LHCN-M2 (cell line): ENCODE data around the gene ENO3. TPM values are rescaled to one million over a fixed set of nuclear protein-coding genes. Genes with fewer than 3 reads are reported as not detected.

Experiments used
- DNase-seq: peaks from one replicate; pipeline ENCODE4 v3.0.0-alpha.2; 2012; ENCODE audit warnings: low read depth
- total RNA-seq: library from RNA; depleted of rRNA; stranded (reverse); fragments of >200 nt; gene quantifications from 2 replicates; pipeline ENCODE4 v1.2.3, GENCODE V29; 2014

ENO3 gene
- total RNA-seq, 1 experiment from 2014 or later, result 7.9 TPM

DNA sequence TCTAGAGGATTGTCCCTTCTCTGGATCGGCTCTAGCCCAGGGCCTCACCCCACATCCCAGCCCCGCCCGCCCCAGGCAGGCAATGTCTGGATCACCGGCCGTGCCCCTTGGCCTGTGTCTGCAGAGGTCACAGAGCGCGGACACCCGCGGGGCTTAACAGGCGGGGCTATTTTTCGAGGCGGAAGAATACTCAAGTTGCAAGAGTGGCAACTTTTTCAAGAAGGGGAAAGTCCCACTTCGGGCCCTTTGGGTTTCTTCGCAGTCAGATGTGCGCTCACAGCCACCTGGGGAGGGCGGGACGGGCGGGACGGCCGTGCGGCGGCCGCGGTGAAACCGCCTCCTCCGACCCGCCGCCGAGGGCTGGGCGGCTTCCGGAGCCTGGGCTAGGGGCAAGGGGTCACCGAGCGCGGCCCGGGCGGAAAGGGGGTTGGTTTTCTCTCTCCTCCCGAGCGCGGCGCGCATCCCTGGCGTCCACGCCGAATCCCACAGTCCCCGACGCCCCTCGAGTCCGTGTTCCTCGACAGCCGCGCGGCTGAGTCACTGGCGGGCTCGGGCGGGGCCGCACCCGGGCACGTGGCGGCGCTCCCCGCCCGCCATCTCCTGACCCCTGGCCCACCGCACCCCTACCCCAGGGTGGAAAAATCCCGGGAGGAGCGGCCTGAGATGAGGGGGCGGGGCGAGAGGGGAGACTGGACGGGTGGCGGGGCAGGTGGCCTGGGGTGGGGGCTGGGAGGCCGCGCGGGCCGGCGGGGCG, 1.4 kb upstream of the ENO3 start:
- peak; percentile 76 for DNase-seq

DNA sequence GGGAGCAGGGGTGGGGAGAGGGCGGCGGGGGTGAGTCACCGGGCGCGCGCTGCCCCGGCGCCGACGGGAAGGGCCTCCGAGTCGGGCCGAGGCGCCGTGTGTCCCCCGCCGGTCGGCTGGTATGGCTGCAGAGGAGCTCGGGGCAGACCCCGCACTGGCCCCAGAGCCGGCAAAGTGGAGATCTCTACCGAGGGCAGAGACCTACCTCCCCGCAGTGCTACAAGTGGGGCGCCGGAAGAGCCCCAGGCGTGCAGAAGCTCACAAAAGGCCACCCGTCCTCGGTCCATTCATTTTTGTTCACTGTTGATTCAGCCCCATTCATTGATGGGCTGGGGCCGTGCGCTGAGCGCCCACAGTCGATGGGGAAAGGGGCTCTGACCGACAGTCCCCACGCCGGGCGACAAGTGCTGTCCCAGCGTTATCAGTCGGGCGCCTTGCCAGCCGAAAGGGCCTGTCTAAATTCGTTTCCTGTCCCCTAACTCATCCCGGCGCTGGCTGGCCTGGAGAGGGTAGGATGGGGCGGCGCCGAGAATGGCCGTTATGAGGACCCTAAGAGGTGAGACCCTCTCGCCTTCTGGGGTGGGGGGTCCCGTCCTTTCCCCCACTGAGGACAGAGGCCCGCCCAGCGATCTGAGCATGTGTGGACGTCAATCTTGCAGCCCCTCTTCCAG, 709 bp upstream of the ENO3 start:
- DNase-seq, result no peak

DNA sequence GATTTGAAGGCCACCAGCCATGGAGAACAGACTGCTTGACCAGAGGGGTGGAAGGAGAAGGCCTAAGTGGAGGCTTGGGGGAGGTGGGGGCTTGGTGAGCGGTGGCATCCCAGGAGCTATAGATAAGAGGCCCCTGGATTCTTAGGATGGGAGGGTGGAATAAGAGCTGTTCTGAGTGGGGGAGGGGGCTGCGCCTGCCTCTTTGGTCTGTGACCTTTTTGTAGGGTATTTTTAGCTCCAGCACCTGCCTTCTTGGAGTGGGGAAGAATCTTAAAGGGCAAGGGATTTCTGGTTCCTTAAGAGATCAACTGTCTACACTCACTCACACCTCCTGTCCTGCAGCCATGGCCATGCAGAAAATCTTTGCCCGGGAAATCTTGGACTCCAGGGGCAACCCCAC, 567 bp downstream of the ENO3 start:
- peak; percentile 32 for DNase-seq

DNA sequence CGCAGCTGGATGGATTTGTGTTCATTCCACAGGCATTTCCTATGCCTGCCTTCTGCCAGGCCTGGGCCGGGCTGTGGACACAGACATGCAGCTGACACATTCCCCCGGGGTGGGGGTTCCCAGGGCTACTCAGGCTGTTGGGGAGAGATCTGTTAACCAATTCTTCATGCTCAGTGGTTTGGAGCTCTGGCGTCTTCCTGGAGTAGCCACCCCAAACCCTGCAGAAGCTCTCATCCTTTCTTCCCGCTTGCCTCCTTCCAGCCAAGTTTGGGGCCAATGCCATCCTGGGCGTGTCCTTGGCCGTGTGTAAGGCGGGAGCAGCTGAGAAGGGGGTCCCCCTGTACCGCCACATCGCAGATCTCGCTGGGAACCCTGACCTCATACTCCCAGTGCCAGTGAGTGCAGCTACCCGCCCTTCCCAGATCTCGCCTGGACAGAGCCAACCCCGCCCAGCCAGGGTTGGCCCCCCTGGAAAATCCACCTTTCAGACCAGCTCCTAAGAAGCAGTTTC, 2.6 kb downstream of the ENO3 start:
- DNase-seq, result peak; percentile 89

GRCh38 chr17:4955091-4955490, 4.2 kb downstream of the ENO3 start:
- DNase-seq, result no peak

DNA sequence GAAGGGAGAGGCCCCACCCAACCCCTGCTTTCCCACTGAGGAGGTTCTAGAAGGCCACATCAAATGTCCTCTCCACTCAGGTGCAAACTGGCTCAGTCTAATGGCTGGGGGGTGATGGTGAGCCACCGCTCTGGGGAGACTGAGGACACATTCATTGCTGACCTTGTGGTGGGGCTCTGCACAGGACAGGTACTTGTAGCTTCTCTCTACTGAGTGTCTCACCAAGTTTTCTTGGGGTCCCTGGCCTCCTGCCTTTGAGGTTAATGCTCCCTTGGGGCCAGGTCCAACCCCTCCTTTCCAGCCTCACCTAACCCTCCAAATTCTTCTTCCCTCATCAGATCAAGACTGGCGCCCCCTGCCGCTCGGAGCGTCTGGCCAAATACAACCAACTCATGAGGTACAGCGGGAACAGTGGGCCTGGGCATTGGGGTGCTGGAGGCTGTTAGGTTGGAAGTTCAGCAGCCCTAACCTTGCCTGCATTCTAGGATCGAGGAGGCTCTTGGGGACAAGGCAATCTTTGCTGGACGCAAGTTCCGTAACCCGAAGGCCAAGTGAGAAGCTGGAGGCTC, 5.7 kb downstream of the ENO3 start:
- DNase-seq, result no peak

DNA sequence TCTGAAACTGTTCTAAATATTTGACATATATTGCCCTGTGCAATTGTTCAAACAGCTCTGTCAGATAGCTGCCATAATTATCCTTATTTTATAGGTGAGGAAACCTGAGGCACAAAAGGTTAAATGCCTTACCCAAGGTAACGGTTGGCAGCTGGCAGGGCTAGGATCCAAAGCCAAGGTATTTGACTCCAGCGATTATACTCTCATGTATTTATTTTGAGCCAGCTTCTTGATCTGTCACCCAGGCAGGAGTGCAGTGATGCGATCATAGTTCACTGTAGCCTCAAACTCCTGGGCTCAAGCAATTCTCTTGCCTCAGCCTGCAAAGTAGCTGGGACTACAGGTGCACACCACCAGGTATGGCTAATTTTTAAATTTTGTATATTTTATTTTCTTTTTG, 7.2 kb downstream of the ENO3 start:
- no peak for DNase-seq

DNA sequence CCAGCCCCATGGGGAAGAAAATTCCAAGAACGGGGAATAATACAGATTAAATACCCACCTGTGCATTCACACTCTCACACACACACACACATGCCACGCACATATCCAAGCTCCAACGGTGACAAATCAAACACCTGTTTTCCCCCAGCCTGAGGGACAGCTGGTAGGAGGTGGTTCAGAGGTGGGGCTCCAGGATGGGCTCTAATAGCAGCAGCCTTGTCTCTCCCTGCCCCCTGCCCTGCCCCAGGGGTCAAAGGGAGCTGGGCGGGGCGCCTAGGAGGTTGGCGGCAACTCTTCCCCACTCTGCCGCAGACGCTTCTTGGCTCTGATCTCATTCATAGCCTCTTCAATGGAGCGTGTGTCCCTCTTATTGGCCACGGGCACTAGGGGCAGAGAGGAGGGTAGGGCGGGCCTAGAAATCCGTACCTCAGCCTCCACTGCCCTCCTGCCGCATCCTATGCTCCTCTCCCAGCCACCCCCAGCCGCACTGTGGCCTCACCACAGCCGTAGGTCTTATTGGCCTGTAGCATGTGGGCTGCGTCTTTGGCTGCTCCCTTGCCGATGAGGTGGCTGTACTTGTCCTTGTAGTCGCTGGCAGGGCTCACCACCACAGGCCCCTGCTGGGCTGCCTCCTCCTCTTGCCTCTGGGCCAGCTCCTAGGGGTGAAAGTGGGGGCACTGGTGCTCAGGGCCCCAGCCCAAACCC, 8.5 kb downstream of the ENO3 start:
- DNase-seq, result peak; percentile 27

- DNase-seq, result no peak
Observed at GRCh38 chr17:4960279-4960922, 9.5 kb downstream of the ENO3 start.

GRCh38 chr17:4965311-4965986, 14.5 kb downstream of the ENO3 start:
- DNase-seq, result no peak

- peak; percentile 100 for DNase-seq
Observed at GRCh38 chr17:4966844-4967538, 16.1 kb downstream of the ENO3 start.

DNA sequence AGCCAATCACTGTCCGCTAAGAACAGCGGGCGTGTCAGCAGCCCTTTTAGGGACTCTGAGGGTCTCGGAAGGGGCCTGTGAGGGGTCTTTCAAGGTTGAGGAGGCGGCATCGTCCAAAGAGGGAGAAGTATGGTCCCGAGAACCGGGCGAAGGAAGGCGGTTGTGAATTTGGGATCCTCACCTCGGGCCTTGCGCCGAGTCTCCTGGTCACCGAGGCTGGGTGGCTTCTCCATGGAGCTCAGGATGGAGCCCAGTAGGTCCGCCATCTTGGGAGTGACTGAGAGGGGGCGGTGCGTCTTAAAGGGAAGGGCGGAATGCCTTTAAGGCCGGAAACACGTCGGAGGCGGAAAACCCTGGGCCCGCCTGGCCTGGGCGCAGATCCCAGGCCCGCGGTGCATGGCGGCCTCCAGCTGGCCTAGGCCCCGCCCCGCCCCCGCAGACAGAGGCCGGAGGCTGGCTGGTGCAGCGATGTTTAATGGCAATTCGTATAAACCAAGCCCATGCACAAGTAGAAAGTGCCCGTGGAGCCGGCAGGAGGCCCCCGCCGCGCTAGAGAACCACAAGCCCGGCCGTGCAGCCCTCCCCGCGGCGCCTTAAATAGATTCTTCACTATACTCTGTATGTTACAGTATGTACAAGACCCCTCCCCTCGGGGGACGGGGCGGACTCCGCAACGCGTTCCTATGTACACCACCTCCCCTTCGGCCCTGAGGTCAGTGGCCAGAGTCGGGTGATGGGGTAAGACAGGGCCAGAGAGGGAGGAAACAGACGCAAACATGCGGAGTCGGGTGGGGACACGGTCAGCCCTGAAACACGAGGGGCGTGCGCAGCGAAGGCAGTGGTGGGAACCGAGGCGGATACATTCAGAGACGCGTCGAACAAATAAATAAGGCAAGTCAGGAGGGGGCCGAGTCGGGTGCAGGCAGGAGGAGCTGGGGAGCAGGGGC, 16.9 kb downstream of the ENO3 start, which contains the start of gene SPAG7:
TSS of gene SPAG7 (minus strand) at position 279 of the 947 bp plus-strand sequence. CDS start at position 266, 13 bp downstream.
- peak; percentile 95 for DNase-seq

GRCh38 chr17:4968486-4969046, 17.6 kb downstream of the ENO3 start:
- DNase-seq, result no peak

GRCh38 chr17:4969047-4969550, 18.2 kb downstream of the ENO3 start:
- DNase-seq, result peak; percentile 89

DNA sequence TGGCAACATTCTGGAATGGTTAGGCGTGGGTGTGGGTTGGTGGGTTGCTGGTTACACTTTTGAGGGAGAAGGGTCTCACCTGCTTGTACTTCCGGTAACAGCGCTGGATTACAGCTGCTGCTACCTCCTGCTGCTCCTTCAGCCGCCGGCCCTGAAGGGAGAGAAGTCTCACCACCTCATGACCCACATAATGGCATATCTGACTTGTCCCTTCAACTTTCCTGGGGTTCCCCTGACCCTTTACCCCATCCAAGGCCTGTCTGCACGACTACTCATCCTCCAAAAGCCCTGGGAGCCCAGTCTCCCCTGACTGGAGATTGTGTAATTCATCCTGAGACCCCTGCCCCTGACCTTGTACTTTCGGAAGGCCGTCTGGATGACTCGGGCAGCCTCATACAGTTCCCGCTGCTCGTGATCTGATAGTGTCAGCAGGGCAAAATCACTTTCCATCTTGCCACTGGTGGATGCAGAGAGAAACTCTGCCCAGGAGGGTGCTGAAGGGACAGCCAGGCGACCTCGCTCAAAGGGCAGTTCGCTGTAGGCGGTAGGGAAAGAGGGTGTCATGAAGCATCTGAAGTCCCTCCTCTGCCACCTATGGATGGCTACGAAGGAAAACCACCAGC, 18.7 kb downstream of the ENO3 start:
- DNase-seq, result peak; percentile 37

DNA sequence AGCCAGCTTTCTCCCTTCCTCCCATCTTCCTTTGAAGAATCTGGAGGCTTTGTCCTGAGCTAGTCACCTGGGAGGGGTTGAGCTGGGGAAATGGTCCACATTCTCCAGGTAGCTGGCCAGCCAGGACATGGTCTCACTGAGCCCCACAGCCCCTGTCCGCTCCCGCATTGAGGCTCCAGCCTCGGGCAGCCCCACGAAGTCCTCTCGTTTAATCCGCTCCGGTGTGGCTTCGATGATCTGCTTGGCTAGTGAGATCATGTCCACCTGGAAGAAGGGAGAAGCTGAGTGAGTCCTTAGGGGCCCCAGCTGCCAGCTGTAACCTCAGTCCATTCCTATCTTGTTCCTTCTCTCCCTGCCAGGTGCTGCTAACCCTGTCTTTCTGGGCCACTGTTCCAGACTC, 19.4 kb downstream of the ENO3 start:
- no peak for DNase-seq

GRCh38 chr17:4971826-4972225, 20.9 kb downstream of the ENO3 start:
- DNase-seq, result no peak

- DNase-seq, result no peak
Observed at GRCh38 chr17:4972322-4972721, 21.4 kb downstream of the ENO3 start.
